GM20000 (cell line): Measurements from ENCODE around the gene SNAPC5.
"Not testable (repeated sequence)": the region's sequence is repeated elsewhere in the genome, so short reads cannot be mapped to it uniquely, and the experiment has no call there.

Source experiments
- DNase-seq: peaks from one replicate; pipeline ENCODE4 v3.0.0; 2012; ENCODE audit warnings: low spot score
- TF ChIP-seq, protein P1 (sequence below): IDR thresholded peaks from 2 replicates; pipeline ENCODE4 v1.5.1; 2012; ENCODE audit warnings: mild to moderate bottlenecking, control low read depth; ENCODE audit errors: extremely low read depth, missing control alignments

SNAPC5 gene

GRCh38 chr15:66502491-66502890, 4.9 kb upstream of the SNAPC5 start:
- DNase-seq: no peak
- TF ChIP-seq, protein P1, sequence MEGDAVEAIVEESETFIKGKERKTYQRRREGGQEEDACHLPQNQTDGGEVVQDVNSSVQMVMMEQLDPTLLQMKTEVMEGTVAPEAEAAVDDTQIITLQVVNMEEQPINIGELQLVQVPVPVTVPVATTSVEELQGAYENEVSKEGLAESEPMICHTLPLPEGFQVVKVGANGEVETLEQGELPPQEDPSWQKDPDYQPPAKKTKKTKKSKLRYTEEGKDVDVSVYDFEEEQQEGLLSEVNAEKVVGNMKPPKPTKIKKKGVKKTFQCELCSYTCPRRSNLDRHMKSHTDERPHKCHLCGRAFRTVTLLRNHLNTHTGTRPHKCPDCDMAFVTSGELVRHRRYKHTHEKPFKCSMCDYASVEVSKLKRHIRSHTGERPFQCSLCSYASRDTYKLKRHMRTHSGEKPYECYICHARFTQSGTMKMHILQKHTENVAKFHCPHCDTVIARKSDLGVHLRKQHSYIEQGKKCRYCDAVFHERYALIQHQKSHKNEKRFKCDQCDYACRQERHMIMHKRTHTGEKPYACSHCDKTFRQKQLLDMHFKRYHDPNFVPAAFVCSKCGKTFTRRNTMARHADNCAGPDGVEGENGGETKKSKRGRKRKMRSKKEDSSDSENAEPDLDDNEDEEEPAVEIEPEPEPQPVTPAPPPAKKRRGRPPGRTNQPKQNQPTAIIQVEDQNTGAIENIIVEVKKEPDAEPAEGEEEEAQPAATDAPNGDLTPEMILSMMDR: no peak

DNA sequence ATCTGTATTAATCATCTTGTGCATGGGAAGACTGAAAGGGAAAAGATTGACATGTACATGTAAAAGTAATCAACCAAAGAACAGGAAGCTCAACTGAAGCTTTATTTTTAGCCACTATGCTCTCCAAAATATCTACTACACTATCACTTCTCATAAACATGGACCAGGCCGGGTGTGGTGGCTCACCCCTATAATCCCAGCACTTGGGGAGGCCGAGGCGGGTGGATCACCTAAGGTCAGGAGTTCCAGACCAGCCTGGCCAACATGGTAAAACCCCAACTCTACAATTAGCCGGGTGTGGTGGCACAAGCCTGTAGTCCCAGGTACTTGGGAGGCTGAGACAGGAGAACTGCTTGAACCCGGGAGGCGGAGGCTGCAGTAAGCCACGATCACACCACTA, 2.8 kb upstream of the SNAPC5 start:
- not testable (repeated sequence) for DNase-seq

DNA sequence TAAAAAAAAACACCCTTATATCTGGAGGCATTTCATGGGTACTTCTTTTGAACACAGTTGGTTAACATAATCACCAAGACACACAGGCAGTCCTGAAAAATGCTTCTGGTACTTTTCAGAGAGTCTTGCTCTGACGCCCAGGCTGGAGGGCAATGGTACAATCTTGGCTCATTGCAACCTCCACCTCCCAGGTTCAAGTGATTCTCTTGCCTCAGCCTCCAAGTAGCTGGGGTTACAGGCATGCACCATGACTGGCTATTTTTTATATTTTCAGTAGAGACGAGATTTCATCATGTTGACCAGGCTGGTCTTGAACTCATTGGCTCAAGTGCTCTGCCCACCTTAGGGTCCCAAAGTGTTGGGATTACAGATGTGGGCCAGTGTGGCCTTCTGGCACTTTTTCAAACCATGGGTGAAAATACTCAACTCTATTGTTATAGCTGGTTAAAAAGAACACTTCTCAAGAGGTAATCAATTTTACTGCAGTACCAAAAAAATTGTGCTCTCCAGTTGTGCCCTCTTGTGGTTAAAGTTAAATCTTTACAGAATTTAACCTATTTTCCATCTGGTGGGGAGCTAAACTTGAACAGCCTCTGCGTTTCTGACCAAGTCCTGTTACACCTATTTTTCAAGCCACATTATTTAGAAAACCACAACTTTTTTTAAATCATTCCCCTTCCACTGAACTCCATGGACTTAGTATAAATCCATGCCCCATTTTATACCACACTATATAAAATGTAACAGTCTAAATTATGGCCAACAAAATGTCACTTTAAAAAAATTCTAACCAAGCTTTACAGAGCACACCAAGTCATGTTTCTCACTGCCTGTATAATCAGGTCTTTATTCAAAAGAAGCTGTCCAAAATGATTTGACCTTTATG, 1.2 kb upstream of the SNAPC5 start:
- TF ChIP-seq, protein P1: no peak

DNA sequence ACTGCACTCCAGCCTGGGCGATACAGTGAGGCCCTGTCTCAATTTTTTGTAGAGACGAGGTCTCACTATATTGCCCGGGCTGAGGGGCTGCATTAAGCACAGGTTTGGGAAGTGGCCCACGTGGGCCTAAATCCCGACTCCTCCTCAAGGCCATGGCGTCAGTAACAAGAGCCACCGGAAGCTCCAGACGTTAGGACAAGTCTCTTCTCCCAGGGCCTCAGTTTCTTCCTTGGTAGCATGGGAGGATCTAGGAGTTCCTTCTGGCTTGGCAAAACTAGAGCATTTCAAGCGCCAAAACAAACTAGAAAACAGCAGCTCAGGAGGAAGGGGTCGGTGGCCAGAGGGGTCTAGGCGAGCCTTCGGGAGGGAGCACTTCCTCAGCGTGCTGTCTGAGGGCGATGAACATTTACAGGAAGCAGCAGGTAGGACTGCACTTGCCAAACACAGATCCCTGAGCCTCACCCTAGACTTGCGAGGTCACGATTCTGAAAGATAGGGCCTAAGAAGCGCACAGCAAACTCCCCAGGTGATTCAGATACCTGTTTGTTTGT, 536 bp downstream of the SNAPC5 start:
- no peak for DNase-seq
- TF ChIP-seq, protein P1: no peak

More for the DNA sequence above, 1.2 kb upstream of the SNAPC5 start:
- DNase-seq: no peak

DNA sequence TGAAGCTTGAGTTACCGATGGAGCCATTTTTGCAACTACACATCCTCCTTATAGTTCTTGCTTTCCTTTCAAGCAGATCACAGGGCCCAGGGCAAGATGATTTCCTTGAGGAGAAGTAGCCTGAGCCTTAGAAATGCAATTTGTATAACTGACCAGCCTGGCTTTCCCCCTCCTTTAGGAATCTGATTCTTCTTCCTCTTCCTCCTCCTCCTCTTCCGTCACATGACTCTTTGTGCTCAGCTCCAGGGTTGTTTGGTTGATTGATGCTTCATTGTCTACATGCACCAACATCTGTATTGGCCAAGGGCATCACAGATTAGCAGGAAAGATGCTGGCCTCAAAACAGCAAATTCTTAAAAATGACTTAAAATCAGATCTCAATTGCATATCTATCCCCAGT, 3.3 kb downstream of the SNAPC5 start:
- no peak for DNase-seq
- TF ChIP-seq, protein P1: no peak

- DNase-seq: no peak
- TF ChIP-seq, protein P1: no peak
Measured at GRCh38 chr15:66491846-66492245, 5.7 kb downstream of the SNAPC5 start.

DNA sequence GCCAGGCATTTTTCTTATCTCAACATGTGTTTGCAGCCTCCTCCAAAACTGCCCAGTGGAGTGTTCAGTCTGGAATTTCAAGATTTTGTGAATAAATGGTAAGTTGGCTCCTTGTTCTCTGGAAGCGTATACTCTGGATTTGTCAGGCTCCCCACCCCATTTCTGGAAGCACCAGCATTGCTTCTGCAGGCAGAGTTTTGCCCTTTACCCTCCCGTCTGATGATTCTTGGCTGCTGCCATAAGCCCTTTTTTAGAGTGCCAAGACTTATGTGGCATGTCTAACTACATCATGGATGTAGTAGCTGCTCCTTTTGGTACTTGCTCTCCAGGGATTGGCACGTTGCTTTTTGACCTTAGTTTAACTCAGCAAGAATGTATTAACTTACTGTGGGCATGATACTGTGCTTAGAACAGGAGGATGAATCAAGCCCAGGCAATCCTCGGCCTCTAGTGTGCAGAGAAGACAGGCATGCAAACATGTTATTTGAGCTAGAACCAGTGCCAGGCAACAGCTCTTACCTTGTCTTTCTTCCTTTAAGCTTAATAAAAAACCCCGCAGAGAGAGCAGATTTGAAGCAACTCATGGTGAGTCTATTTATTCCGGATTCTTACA, 8.3 kb downstream of the SNAPC5 start:
- TF ChIP-seq, protein P1: no peak
- no peak for DNase-seq

GRCh38 chr15:66488525-66488924, 9.0 kb downstream of the SNAPC5 start:
- DNase-seq: no peak
- TF ChIP-seq, protein P1: no peak
